SU-DHL-6 (cell line): ENCODE results near the gene NLRP8.

Experiments
- CTCF ChIP-seq: fragments of 200-600 bp; sonication (generic); IDR thresholded peaks from one replicate; pipeline ENCODE4 v1.5.1; 2017; ENCODE audit warnings: antibody characterized with exemption, mild to moderate bottlenecking, low read length, moderate library complexity; ENCODE audit not compliant: insufficient read depth, poor library complexity, severe bottlenecking
- EZH2phosphoT487 ChIP-seq: fragments of 200-600 bp; sonication (generic), shearing (Covaris generic); conservative IDR thresholded peaks from 2 replicates; pipeline ENCODE4 v1.6.1; 2018; ENCODE audit warnings: mild to moderate bottlenecking, antibody characterized with exemption, low read length, moderate library complexity, mixed read lengths

- TF ChIP-seq CTCF (no peak), EZH2phosphoT487 (no peak)
Measured at GRCh38 chr19:55912916-55913315, 34.7 kb upstream of the NLRP8 start.
